Duodenal mucosa (tissue), 2 donors: Measurements from ENCODE around the gene KBTBD7.

Experiments
- H3K27ac ChIP-seq: one replicate; pipeline ENCODE4 v1.7.0; 2013; ENCODE audit warnings: low read depth, low read length
- H3K27me3 ChIP-seq, 2 donors: one replicate each; pipeline ENCODE4 v1.7.0; 2013; ENCODE audit warnings: low read length in 2 of 2, control low read depth in 1 of 2; ENCODE audit not compliant: insufficient read depth in 2 of 2, control insufficient read depth in 1 of 2
- H3K36me3 ChIP-seq, 2 donors: one replicate each; pipeline ENCODE4 v1.7.0; 2013; ENCODE audit warnings: low read length in 2 of 2, control low read depth in 1 of 2; ENCODE audit not compliant: insufficient read depth in 2 of 2, control insufficient read depth in 1 of 2
- H3K4me1 ChIP-seq, 2 donors: one replicate each; pipeline ENCODE4 v1.7.0; 2013; ENCODE audit warnings: low read length in 2 of 2, control low read depth in 1 of 2; ENCODE audit not compliant: insufficient read depth in 2 of 2, control insufficient read depth in 1 of 2
- H3K4me3 ChIP-seq, 2 donors: one replicate each; pipeline ENCODE4 v1.7.0; 2013; ENCODE audit warnings: low read length in 2 of 2, low read depth in 1 of 2
- H3K9ac ChIP-seq, 2 donors: one replicate each; pipeline ENCODE4 v1.7.0; 2013; ENCODE audit warnings: low read length in 2 of 2, low read depth in 1 of 2
- H3K9me3 ChIP-seq, 2 donors: one replicate each; pipeline ENCODE4 v1.7.0; 2013; ENCODE audit warnings: low read length in 2 of 2, control low read depth in 1 of 2; ENCODE audit not compliant: control insufficient read depth in 1 of 2

The KBTBD7 gene

DNA sequence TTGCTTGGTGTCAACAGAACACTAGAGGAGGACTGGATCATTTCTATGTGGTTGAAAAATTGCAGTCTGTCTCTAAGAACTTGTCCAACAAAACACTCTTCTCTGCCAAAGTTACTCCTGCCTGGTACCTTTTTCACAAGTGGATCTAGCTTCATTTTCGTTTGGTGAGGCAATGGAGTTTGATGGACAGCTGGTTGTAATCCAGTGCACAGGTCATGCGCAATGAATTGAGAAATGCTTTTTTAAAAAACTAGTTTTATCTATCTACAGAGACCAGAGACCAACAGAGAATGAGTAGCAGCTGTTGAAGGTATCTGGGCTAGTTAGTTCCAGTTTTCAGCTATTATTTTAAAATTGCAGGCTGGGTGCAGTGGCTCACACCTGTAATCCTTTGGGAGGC lies 49.8 kb downstream of the KBTBD7 start:
- H3K4me3 ChIP-seq, result no peak overlapping the region
- no peaks in the 10 kb centered on the region for H3K27me3 ChIP-seq
- H3K9me3 ChIP-seq, result peaks cover 20 to 21% of the 10 kb centered on the region in 2 donors
- H3K9ac ChIP-seq, result no peak overlapping the region
- H3K4me1 ChIP-seq, result no peaks in the 10 kb centered on the region
- no peaks in the 10 kb centered on the region for H3K36me3 ChIP-seq
- no peak overlapping the region for H3K27ac ChIP-seq
